HTERT RPE-1 (cell line): Measurements from ENCODE around the gene IFTAP.
"Not testable (repeated sequence)": the region's sequence is repeated elsewhere in the genome, so short reads cannot be mapped to it uniquely, and the experiment has no call there.

Experiments used
- in situ Hi-C: fragments of 300-500 bp; cut with MboI; formaldehyde crosslinking; loops from 4 replicates; pipeline ENCODE4 v1.14.3; 2020; ENCODE audit warnings: low sequenced_read_pairs

Gene IFTAP

DNA sequence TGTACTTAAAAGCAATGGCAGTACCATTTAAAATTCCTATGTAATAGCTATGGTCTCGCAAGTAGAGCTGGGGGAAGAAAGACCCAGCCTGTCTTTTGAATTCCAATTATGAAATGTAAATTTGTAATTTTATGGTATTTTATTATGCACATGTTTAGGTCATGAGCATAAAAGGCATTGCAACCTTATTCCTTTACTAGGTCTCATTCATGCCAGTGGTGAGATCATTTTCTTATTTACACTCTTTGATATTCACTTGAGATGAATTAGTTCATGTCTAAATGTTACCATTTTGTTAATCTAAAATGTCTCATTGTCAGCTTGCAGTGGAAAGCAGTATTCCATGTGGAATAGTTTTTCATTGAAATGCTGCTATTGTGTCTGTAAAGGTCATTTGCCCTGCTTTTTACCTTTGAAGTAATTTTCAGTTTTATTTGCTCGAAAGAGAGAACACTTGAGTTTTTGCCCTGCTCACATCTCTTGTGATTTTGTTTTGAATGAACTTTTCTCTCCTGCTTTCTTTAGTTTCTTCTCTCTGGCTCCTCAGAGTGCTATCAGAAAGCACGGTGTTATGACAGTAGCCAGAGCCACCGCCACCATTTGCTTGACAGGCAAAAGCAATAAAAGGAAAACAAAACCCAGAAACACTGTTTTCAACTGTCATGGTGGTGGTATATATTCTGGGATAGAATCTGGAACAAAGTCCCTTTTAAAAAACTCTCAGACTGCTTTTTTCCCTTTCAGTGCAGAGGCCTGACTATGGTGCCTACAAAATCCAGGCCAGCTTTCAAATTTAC lies 41.0 kb downstream of the IFTAP start:
- in situ Hi-C loops: no loop called here

DNA sequence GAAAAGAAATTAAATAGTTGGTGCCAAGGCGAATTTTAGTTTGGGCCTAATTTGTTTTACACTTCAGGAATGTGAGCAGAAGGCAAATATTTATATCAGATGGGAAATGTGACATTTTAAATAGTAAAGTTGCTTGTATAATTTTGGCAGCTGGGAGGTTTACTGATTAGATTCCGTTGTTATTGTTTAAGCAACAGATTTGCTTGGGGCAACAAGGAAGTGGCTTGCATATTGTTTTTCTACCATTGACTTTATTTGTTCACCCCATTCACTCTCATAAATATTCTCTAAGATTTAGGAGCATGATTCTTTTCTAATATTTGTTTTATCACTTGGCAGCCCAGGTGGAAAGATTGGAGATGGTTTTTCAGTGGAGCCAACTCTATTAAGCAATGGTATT lies 44.3 kb downstream of the IFTAP start:
- in situ Hi-C loops: no loop called here

DNA sequence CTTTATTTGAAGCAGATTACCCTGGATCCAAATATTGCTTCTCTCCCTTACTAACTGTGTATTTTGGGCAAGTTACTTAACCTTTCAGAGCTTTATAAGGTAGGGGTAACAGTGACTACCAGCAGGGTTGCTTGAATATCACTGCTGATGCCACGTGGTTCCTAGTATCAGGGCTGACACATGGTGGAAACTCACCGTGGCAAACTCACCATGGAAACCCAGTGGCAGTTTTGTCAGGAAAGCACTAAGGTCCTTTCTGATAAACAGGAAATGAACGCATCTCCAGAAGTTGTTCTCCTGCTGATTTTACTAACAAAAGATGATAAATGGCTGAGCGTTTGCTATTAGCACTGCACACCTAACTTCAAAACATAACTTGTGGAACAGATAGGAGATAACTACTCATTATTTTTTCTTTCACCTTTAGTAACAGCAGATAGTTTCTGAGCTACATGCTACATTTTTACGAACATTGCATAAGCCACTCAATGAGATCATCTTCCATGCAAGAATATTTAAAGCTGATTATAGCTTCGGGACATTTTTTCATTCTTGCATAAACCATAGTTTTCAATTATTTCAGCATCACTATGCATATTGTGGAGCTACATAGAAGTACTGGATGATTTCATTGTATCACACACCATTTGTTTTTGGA lies 63.4 kb downstream of the IFTAP start:
- in situ Hi-C loops: no loop called here

DNA sequence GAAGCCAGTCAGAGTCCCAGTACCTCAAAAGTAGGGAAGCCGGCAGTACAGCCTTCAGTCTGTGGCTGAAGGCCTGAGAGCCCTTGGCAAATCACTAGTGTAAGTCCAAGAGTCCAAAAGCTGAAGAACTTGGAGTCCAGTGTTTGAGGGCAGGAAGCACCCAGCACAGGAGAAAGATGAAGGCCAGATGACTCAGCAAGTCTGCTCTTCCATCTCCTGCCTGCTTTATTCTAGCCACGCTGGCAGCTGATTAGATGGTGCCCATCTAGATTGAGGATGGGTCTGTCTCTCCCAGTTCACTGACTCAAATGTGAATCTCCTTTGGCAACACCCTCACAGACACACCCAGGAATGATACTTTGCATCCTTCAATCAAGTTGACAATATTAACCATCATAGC lies 67.1 kb downstream of the IFTAP start:
- in situ Hi-C loops: not testable (repeated sequence)

DNA sequence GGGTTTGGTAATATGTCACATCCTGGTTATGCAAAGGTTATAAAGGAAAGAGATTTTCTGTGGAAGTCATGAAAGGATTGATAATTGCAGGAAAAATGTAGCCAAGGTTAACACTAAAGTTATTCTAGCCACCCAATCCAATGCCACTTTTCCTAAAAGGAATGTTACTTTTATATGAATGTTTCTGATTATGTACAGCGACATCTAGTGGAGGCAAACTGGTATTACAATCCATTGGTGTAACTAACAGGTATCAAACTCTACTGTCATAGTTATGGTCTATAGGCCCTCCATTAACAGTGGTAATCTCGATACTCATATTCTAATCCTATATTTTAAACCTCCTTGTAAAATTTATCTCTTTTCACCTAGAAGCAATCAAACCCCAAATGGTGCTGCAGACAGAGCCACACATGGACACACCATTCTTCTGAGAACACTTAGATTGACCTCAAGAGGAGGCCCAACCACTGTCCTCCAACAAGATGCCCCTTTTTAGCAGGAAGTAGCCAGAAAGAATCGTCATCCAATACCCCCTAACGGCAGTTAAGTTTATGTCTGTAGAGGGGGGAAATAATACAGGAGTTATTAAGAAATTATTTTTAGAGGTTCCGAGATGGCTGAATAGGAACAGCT lies 78.6 kb downstream of the IFTAP start:
- in situ Hi-C loops: no loop called here

DNA sequence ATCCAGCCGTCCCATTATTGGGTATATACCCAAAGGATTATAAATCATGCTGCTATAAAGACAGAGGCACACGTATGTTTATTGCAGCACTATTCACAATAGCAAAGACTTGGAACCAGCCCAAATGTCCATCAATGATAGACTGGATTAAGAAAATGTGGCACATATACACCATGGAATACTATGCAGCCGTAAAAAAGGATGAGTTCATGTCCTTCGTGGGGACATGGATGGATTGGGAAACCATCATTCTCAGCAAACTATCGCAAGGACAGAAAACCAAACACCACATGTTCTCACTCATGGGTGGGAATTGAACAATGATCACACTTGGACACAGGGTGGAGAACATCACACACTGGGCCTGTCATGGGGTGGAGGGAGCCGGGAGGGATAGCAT lies 85.2 kb downstream of the IFTAP start:
- in situ Hi-C loops: not testable (repeated sequence)

DNA sequence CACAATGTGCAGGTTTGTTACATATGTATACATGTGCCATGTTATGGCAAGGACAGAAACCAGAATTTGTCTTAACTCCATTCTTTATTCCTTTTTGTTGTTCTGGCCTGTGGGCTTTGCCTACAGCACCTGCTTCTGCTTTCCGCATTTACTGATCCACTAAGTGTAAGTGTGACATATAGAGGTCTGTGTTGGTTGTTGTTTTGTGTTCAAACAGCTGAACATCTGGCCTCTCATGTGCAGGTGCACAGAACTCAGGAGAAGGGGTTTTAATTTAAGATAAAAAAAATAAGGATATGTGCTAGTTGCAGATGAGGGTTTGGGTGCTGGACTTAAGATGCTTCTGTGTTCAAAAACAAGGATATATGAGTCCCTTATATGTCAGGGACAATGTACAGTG lies 89.5 kb downstream of the IFTAP start:
- in situ Hi-C loops: no loop called here

DNA sequence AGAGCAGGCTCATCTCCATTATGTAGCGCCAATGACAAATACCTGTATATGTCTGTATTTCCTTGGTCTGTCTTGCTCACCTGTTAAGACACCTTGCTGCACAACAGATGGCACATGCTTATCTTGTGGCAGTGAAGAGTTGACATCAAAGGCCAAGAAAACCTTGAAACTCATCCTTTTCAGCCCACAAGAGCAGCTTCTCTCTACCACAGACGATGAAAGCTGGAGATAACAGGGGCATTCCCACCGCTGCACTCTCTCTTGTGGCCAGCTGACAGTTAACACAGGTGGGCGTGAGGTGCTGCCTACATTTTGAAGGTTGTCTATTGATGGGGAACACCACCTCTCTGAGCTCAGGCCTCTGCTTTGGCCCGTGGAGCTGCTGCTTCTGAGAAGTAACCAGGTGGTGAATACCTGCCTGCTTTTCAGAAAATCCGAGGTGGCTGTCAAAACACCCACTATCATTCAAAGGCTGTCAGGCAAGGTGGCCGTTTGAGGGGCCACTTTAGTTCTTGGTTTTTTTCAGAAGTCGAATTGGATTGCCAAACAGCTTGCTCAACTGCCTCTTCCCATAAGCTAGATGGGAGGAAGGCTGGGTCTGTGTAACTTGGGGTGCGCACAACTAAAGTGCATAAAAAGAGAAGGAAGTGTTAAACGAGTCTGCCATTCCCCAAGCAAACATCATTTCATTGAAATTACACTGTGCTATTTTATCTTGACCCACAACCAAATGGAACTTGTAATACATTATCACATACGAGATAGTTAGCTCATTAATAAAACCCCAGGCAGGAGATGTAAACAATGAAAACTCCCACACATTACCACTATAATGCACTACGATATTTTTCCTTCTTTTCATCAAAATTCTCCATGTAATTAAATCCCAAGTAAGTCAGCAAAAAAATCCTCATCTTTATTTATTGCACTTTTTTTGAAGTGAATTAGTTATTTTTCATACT lies 90.8 kb downstream of the IFTAP start:
- in situ Hi-C loops: no loop called here

DNA sequence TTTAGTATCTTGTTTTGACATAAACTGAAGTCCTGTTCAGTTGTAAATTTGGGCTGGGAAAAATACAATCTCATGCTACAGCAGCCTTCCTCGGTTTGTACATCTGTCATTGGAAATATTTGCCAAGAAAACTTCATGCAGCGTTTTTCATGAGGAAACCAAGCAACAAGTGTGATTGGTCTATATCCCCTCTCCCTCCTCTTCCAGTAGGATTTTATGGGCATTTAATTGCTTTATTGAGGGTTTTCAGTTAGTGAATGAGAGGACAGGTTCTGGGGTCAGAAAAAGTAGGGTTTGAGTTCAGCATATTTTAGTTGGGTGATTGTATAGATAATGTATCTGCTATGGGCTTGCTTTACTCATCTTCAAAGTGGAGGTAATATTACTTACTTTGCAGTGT lies 93.8 kb downstream of the IFTAP start:
- in situ Hi-C loops: no loop called here

DNA sequence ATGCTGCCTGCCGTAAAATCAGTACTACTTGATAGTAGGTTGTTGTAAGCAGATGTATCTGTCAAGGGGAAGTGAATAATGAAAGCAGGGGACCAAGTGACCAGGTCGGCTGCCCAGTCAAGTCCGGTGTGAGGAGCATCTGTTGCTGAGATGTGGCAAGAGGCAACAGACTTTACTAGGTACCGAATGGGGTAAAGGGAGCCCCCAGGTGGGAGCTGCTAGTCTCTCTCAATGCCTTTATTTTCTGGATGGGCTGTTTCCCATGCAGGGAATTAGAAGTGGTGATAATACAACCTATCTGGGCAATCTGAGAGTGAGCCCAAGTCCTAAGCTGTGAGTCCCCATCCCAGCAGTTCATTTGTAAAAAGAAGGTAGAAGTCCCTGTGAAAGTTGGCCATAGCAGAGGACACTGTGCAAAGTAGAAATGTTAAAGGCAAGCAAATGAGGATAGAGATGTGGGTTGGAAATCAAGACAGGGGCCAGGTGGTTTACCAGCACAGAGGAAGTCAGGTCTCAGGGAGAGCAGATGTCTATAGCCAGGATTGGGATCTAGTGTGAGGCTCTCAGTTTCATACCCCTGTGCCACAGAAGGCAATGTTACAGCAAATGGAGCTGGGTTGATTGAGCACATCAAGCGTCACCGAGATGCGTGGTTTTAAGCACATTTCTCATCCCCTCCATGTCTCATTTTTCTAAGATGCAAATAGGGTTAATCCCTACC lies 94.4 kb downstream of the IFTAP start:
- in situ Hi-C loops: no loop called here

DNA sequence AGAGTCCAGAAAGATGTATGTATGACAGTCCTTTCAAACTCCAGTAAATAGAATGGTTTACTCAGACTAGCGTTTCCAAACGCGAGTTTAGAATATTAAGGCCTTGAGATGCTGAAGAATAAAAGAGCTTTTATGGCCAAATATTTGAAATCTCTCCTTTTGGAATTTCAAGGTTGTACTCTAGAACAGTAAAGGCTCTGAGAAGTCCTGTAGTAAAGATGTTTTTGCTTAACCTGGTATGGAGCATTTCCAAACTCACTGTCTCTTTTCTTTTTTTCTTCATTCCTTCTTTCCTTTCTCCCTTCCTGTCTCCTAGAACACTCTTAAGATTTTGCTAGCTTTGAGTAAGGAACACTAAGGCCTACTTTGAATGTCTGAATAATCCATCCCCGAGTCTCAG lies 95.1 kb downstream of the IFTAP start:
- in situ Hi-C loops: no loop called here

DNA sequence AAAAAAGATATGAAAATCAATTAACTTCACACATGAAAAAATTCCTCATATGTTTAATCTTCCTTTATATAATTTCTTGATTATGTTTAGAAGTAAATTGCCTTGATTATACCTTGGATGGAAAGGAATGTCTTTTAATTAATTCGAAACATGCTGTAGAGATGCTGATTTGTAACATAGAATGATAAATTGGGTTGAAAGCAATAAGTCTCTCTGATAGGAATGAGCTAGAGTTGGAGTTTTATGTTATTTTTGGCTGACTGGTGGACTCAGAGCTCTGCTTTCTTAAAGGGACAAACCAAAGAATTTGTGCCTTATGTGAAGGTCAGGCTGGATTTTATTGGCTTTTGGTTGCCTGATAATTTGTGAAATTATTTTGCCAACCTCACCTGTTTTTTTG lies 98.4 kb downstream of the IFTAP start:
- in situ Hi-C loops: no loop called here

DNA sequence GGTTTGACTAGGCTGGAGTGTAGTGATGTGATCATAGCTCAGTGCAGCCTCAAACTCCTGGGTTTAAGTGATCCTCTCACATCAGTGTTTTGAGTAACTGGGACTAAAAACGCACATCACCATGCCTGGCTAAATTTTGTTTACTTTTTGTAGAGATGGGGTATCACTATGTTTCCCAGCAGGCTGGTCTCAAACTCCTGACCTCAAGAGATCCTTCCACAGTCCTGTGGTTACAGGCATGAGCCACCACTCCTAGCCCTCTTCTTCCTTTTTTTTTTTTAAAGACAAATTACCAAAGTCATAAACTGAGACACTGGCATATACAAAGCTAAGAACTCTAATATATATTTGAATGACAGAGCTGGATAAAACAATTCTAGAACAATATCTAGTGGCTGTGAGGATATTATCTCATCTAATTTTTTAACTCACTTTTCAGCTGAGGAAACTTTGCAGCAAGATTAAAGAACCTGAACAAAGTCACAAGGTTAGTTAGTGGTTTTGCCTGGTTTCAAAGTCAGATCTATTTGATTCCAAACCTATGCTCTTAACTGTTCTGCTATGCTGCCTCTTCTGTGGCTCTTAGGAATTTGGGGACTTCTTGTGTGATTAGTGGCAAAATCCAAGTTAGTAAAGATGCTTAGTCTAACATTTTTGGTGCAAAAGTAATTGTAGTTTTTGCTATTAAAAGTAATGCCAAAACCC lies 99.0 kb downstream of the IFTAP start:
- in situ Hi-C loops: no loop called here

DNA sequence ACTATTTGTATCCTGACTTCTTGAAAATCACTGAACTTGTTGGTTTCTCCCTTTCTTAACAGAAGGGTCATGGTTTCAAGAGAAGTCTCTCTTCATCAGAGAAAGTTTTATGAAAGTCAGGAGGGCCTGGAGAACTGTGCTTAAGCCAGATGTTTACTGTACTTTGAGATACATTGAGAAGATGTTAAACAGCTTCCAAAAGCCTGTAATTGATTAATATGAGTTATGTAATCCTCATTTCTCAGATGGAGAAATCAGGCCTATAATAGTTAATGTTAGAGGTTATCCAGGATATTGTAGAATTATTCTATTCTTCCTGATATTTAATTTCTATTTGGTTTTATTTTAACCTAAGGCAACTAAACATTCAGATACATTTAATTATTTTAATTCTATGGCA lies 100.8 kb downstream of the IFTAP start:
- in situ Hi-C loops: no loop called here

DNA sequence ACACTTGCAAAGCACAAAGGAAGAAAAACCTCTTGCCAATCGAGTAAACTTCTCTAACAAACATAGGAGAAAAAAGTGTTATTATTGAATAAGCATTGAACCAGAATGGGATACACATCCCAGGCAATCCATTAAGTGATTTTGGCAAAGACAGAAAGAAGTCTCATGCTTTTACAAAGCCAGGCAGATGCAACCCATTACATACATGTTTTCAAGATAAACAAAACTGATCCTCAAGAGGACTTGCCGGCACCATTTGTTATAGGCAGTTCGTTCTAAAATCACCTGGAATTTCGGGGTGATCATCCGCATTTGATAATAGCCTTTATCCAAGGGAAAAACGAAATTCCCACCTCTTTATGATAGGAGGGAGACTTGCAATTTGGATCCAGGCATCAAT lies 101.3 kb downstream of the IFTAP start:
- in situ Hi-C loops: no loop called here

DNA sequence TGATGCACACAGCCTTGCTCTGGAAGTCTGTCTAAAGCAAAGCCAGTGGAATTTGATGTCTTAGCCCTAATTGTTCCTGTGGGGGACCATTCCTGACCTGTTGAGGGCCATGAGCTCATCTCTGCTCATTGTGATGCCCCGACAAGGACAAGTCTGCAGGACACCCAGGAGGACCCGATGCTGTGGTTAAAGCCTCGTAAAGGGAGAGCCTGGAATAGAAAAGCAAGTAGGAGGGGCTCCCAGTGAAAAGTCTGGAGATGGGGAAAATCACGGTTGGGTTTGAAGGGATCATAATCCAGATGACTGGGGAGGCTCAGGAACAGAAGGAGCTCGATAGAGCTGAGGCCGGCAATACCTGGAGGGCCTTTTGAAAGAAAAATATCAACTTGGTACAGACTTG lies 102.2 kb downstream of the IFTAP start:
- in situ Hi-C loops: no loop called here

DNA sequence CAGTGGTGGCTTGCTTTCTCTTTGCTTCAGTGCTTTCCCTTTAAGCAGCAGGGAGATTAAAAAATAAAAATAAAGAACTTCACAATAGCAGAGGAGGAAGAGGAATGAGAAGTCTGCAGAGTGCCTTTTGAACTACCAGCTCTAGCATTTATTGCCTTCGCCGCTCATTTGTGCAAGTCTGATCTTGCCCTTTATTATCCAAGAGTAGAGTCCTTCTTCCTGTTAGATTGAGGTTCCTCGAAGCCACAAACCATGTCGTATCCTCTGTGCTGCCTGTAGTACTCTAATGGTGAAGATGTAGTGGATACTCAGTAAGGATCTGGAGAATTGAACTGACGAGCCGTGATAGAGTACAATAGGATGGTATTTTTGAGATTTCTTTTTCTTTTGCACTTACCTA lies 105.0 kb downstream of the IFTAP start:
- in situ Hi-C loops: no loop called here

DNA sequence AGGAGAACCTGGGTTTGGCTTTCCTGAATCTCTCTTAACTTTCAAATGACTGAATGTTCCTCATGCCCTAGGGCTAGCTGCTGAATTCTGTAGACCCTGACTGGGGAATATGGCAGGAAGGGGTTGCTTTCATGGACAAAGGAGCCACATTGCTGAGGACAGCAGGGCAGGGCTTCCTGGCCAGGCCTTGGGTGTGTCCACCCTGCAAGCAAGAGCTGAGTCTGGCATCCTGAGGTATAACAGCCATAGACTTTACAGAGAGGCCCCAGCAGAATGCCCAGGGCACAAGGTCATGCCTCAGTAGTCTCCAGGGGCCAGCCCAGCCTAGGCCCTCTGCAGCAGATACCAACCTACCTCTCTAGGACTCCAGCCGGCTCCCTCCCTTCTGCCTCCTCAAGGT lies 105.9 kb downstream of the IFTAP start:
- in situ Hi-C loops: no loop called here

DNA sequence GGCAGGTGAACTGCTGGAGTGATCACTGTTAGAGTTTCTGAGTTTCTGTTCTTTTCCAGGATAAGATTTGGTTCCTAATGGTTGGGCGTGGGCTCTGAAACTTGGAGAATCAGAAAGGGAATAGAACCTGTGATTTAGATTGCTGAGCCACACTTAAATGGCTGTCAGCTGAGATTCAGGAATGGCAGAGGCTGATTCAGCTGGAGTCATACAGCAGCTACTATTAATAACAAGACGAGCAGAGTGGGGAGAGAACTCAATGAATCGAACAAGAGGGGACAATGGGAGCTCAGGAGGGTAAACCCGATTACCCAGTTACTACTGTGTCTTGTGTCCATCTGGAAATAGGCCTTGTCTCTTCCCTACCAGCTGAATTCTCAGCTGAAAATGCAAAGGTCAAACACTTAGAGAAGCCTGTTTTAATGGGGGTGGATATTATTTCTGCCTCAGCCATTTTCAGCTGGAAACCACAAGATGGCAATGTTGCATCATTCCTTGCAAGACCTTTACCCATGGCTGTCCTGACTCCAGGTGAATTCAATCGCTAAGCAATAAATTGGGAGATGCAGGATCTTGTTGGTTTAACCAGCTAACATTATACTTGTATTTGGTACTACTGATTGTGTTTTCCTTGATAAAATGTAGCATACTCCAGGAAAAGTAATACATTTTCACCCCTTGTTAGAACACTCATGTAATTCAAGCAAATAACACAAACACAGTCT lies 108.2 kb downstream of the IFTAP start:
- in situ Hi-C loops: no loop called here
